AG09309 (cell line): ENCODE results near the gene IKBKE.

Source experiments
- DNase-seq: peaks from one replicate; pipeline ENCODE4 v3.0.0-alpha.2; 2010; ENCODE audit warnings: low read depth
- H3K4me3 ChIP-seq: 2 replicates; pipeline ENCODE4 v1.5.1; 2011; ENCODE audit warnings: mild to moderate bottlenecking, low read depth, low read length, moderate library complexity; ENCODE audit not compliant: control insufficient read depth
- CTCF ChIP-seq: IDR thresholded peaks from 2 replicates; pipeline ENCODE4 v1.5.1; 2011; ENCODE audit warnings: mild to moderate bottlenecking, low read depth, low read length, inconsistent platforms; ENCODE audit not compliant: insufficient read depth, control insufficient read depth; ENCODE audit errors: missing control alignments

The IKBKE gene

GRCh38 chr1:206492589-206492988 is 22.3 kb downstream of the IKBKE start:
- TF ChIP-seq CTCF: no peak
- DNase-seq: no peak
- H3K4me3 ChIP-seq: no peak overlapping the region

GRCh38 chr1:206493279-206493678 is 23.0 kb downstream of the IKBKE start:
- DNase-seq: no peak

GRCh38 chr1:206495011-206495461 is 24.8 kb downstream of the IKBKE start:
- TF ChIP-seq CTCF: no peak
- DNase-seq: no peak
- no peak overlapping the region for H3K4me3 ChIP-seq

More at GRCh38 chr1:206493279-206493678, 23.0 kb downstream of the IKBKE start:
- no peak for TF ChIP-seq CTCF
- H3K4me3 ChIP-seq: no peak overlapping the region

GRCh38 chr1:206495493-206496046 is 25.3 kb downstream of the IKBKE start:
- no peak for DNase-seq
- no peak for TF ChIP-seq CTCF
- H3K4me3 ChIP-seq: no peak overlapping the region

- TF ChIP-seq CTCF: no peak
- no peak for DNase-seq
These were observed 26.0 kb downstream of the IKBKE start for GRCh38 chr1:206496131-206496793.

GRCh38 chr1:206497363-206497762 is 27.1 kb downstream of the IKBKE start:
- no peak for DNase-seq
- no peak for TF ChIP-seq CTCF
- no peak overlapping the region for H3K4me3 ChIP-seq

More at GRCh38 chr1:206496131-206496793, 26.0 kb downstream of the IKBKE start:
- no peak overlapping the region for H3K4me3 ChIP-seq
